ENCODE results near the gene FRMD4B.

The FRMD4B gene

DNA sequence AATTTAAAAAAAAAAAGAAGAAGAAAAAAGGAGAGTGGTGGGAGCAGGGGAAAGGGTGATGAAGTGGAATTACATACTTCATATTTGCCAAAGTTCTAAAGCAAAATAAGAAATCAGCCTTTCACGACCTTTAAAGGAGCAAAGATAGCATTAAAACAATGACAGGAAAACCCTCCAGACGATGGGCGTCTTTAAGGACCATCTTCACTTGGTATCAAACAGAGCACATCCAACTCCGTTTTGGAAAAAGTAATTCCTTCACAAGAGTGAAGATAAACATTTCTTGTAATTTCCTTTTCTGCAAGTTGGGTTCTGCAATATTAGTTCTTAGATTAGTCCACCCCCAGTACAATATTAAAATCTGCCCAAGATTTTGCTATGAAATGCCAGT lies 32.8 kb downstream of the FRMD4B start:
- Histone ChIP-seq H3K4me3 (ENCODE audit: low read depth, low read length) (no peak overlapping the region), H3K18ac (ENCODE audit: low read length) (no peak overlapping the region), H2BK12ac (ENCODE audit: low read length) (no peak overlapping the region), H2BK120ac (ENCODE audit: insufficient read depth, low read length, poor library complexity) (no peak overlapping the region), H4K91ac (ENCODE audit: low read depth, low read length) (no peak overlapping the region), H3K36me3 (ENCODE audit: control insufficient read depth in 1 of 2, insufficient read depth in 2 of 2, low read length in 2 of 2) (no peaks in the 10 kb centered on the region), H3K79me2 (ENCODE audit: control insufficient read depth, insufficient read depth, low read length, poor library complexity) (no peaks in the 10 kb centered on the region), H3K27ac (ENCODE audit: low read depth, low read length) (no peak overlapping the region), H3K9me3 (ENCODE audit: insufficient read depth, low read depth, low read length) (no peaks in the 10 kb centered on the region), H3K9ac (ENCODE audit: low read length) (no peak overlapping the region), H3K14ac (ENCODE audit: low read length) (no peak overlapping the region), H3K27me3 (ENCODE audit: insufficient read depth, low read length) (no peaks in the 10 kb centered on the region), H3K79me1 (ENCODE audit: low read length) (no peaks in the 10 kb centered on the region), H3K4me1 (ENCODE audit: control insufficient read depth in 1 of 2, insufficient read depth in 2 of 2, low read length in 2 of 2) (no peaks in the 10 kb centered on the region), H2AK5ac (ENCODE audit: low read length) (no peak overlapping the region), H4K8ac (ENCODE audit: low read depth, low read length) (no peak overlapping the region), H3K4me2 (ENCODE audit: low read length) (no peak overlapping the region), H2BK5ac (ENCODE audit: low read depth, low read length, poor library complexity) (no peak overlapping the region), H3K23ac (ENCODE audit: low read length) (no peak overlapping the region), H2AFZ (ENCODE audit: insufficient read depth, low read length, poor library complexity) (no peak overlapping the region), H4K12ac (ENCODE audit: low read depth, low read length) (no peak overlapping the region), H3K4ac (ENCODE audit: low read depth, low read length) (no peak overlapping the region)
- no CpG with 5 or more reads among the region's 4 CpGs for WGBS (ENCODE audit: extremely low coverage, insufficient coverage, insufficient read length)
- DNase-seq = no peak

DNA sequence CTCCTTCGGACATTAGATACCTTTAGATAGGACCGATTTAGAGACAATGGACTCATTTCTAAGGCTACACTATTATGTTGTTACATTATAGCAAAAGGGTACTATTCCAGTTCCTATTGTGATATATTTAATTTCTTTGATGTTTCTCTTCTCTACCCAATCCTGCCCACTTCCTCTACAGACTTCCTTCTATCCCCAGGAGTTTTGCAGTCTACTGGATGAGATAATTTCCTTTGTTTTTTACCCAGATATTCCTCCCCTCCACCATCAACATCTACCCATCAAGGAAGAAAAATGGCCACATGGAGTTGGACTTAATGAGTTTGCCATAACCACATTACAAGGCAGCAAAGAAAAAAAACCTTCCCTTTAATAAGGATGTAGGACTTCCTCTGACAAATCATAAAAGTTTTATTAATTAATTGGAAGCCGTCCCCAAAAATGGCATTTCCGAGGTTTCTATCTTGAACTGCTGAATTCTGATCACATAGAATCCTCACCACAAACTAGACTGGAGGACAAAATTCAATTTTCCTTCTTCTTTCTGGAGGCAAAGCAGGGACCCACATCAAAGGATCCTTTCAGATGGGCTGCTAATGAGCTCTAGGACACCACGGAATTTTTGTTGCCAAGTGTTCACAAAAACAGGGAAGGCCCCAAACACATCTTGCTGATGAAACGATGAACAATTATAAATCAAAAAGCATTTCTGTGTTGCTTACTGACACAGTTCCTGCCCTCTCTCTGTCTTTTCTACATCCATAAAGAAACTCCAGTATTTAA lies 33.4 kb downstream of the FRMD4B start:
- no peaks in the 10 kb centered on the region for H3K4me1 ChIP-seq (ENCODE audit: control insufficient read depth in 1 of 2, insufficient read depth in 2 of 2, low read length in 2 of 2)
- no peak overlapping the region for H3K18ac ChIP-seq (ENCODE audit: low read length)
- WGBS (ENCODE audit: extremely low coverage, insufficient coverage, insufficient read length) = no CpG with 5 or more reads among the region's 6 CpGs
- H2AFZ ChIP-seq (ENCODE audit: insufficient read depth, low read length, poor library complexity) = no peak overlapping the region
- no peak overlapping the region for H3K9ac ChIP-seq (ENCODE audit: low read length)
- no peak overlapping the region for H2BK120ac ChIP-seq (ENCODE audit: insufficient read depth, low read length, poor library complexity)
- H3K36me3 ChIP-seq (ENCODE audit: control insufficient read depth in 1 of 2, insufficient read depth in 2 of 2, low read length in 2 of 2) = no peaks in the 10 kb centered on the region
- H3K23ac ChIP-seq (ENCODE audit: low read length) = no peak overlapping the region
- H3K9me3 ChIP-seq (ENCODE audit: insufficient read depth, low read depth, low read length) = no peaks in the 10 kb centered on the region
- H3K79me1 ChIP-seq (ENCODE audit: low read length) = no peaks in the 10 kb centered on the region
- no peak overlapping the region for H4K12ac ChIP-seq (ENCODE audit: low read depth, low read length)
- no peak overlapping the region for H4K91ac ChIP-seq (ENCODE audit: low read depth, low read length)
- no peaks in the 10 kb centered on the region for H3K27me3 ChIP-seq (ENCODE audit: insufficient read depth, low read length)
- H3K14ac ChIP-seq (ENCODE audit: low read length) = no peak overlapping the region
- H2AK5ac ChIP-seq (ENCODE audit: low read length) = no peak overlapping the region
- H4K8ac ChIP-seq (ENCODE audit: low read depth, low read length) = no peak overlapping the region
- no peak overlapping the region for H3K4ac ChIP-seq (ENCODE audit: low read depth, low read length)
- H3K79me2 ChIP-seq (ENCODE audit: control insufficient read depth, insufficient read depth, low read length, poor library complexity) = no peaks in the 10 kb centered on the region
- H3K4me3 ChIP-seq (ENCODE audit: low read depth, low read length) = no peak overlapping the region
- H2BK5ac ChIP-seq (ENCODE audit: low read depth, low read length, poor library complexity) = no peak overlapping the region
- no peak for DNase-seq
- no peak overlapping the region for H3K27ac ChIP-seq (ENCODE audit: low read depth, low read length)
- H2BK12ac ChIP-seq (ENCODE audit: low read length) = no peak overlapping the region
- no peak overlapping the region for H3K4me2 ChIP-seq (ENCODE audit: low read length)

DNA sequence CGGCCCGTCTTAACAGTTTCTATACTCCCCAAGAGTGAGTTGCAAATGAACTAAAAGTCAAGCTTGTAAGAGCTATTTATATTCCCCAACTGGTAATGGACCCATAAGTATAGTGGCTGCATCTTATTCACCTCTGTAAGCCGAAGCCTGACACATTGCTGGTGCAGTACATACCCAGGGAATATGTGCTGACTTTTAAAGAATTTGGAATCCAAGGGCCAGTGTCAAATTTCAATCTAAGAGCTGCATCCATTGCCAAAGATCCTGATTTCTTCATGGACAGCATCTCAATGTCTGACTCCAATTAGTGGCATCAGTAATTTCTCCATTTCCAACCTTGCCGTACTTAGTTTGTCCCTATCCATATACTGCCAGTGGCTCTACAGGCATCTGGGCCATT lies 42.0 kb downstream of the FRMD4B start:
- H3K4ac ChIP-seq (ENCODE audit: low read depth, low read length) = no peak overlapping the region
- no peak overlapping the region for H3K4me3 ChIP-seq (ENCODE audit: low read depth, low read length)
- no peak overlapping the region for H3K27ac ChIP-seq (ENCODE audit: low read depth, low read length)
- H3K4me2 ChIP-seq (ENCODE audit: low read length) = no peak overlapping the region
- no peak overlapping the region for H4K91ac ChIP-seq (ENCODE audit: low read depth, low read length)
- WGBS (ENCODE audit: extremely low coverage, insufficient coverage, insufficient read length) = no CpG with 5 or more reads among the region's 4 CpGs
- H3K4me1 ChIP-seq (ENCODE audit: control insufficient read depth in 1 of 2, insufficient read depth in 2 of 2, low read length in 2 of 2) = no peaks in the 10 kb centered on the region
- H2BK120ac ChIP-seq (ENCODE audit: insufficient read depth, low read length, poor library complexity) = no peak overlapping the region
- H4K12ac ChIP-seq (ENCODE audit: low read depth, low read length) = no peak overlapping the region
- no peaks in the 10 kb centered on the region for H3K79me1 ChIP-seq (ENCODE audit: low read length)
- H3K36me3 ChIP-seq (ENCODE audit: control insufficient read depth in 1 of 2, insufficient read depth in 2 of 2, low read length in 2 of 2) = no peaks in the 10 kb centered on the region
- no peak overlapping the region for H2BK5ac ChIP-seq (ENCODE audit: low read depth, low read length, poor library complexity)
- no peaks in the 10 kb centered on the region for H3K27me3 ChIP-seq (ENCODE audit: insufficient read depth, low read length)
- no peak overlapping the region for H2BK12ac ChIP-seq (ENCODE audit: low read length)
- no peak overlapping the region for H2AFZ ChIP-seq (ENCODE audit: insufficient read depth, low read length, poor library complexity)
- no peaks in the 10 kb centered on the region for H3K79me2 ChIP-seq (ENCODE audit: control insufficient read depth, insufficient read depth, low read length, poor library complexity)
- no peak overlapping the region for H3K18ac ChIP-seq (ENCODE audit: low read length)
- DNase-seq = no peak
- no peak overlapping the region for H4K8ac ChIP-seq (ENCODE audit: low read depth, low read length)
- H3K9me3 ChIP-seq (ENCODE audit: insufficient read depth, low read depth, low read length) = peaks cover 7% of the 10 kb centered on the region
- H2AK5ac ChIP-seq (ENCODE audit: low read length) = no peak overlapping the region
- no peak overlapping the region for H3K14ac ChIP-seq (ENCODE audit: low read length)
- no peak overlapping the region for H3K9ac ChIP-seq (ENCODE audit: low read length)
- H3K23ac ChIP-seq (ENCODE audit: low read length) = no peak overlapping the region

DNA sequence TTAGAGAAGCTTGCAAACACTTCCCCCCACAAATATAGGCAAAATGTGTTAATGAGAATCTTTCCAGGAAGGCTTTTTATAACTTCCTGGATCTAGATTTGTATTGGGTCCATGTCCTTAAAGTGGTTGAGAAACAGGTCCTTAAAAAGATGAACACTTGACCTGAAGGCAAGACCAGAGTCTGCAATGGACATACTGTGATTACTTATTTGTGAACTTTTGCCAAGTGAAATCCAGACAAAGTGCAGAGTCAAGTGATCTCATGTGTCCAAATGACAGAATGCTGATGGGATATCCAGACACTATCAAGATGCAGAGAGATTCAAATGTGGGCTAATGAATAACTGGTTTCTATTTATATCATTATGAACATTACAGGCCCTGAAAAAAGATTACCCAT lies 43.8 kb downstream of the FRMD4B start:
- no peak overlapping the region for H4K12ac ChIP-seq (ENCODE audit: low read depth, low read length)
- no peak overlapping the region for H3K23ac ChIP-seq (ENCODE audit: low read length)
- H3K4me1 ChIP-seq (ENCODE audit: control insufficient read depth in 1 of 2, insufficient read depth in 2 of 2, low read length in 2 of 2) = no peaks in the 10 kb centered on the region

More for the DNA sequence above, 43.8 kb downstream of the FRMD4B start:
- H4K91ac ChIP-seq (ENCODE audit: low read depth, low read length) = no peak overlapping the region
- no peak overlapping the region for H3K27ac ChIP-seq (ENCODE audit: low read depth, low read length)
- H2BK120ac ChIP-seq (ENCODE audit: insufficient read depth, low read length, poor library complexity) = no peak overlapping the region
- DNase-seq = no peak
- H3K79me1 ChIP-seq (ENCODE audit: low read length) = no peaks in the 10 kb centered on the region
- no peaks in the 10 kb centered on the region for H3K79me2 ChIP-seq (ENCODE audit: control insufficient read depth, insufficient read depth, low read length, poor library complexity)
- H2BK12ac ChIP-seq (ENCODE audit: low read length) = no peak overlapping the region
- no peaks in the 10 kb centered on the region for H3K27me3 ChIP-seq (ENCODE audit: insufficient read depth, low read length)
- H2BK5ac ChIP-seq (ENCODE audit: low read depth, low read length, poor library complexity) = no peak overlapping the region
- H3K9ac ChIP-seq (ENCODE audit: low read length) = no peak overlapping the region
- no peak overlapping the region for H4K8ac ChIP-seq (ENCODE audit: low read depth, low read length)
- H2AK5ac ChIP-seq (ENCODE audit: low read length) = no peak overlapping the region
- H3K18ac ChIP-seq (ENCODE audit: low read length) = no peak overlapping the region
- H3K4me3 ChIP-seq (ENCODE audit: low read depth, low read length) = no peak overlapping the region
- no peaks in the 10 kb centered on the region for H3K36me3 ChIP-seq (ENCODE audit: control insufficient read depth in 1 of 2, insufficient read depth in 2 of 2, low read length in 2 of 2)
- no peak overlapping the region for H2AFZ ChIP-seq (ENCODE audit: insufficient read depth, low read length, poor library complexity)
- no peak overlapping the region for H3K14ac ChIP-seq (ENCODE audit: low read length)
- no peak overlapping the region for H3K4me2 ChIP-seq (ENCODE audit: low read length)
- H3K9me3 ChIP-seq (ENCODE audit: insufficient read depth, low read depth, low read length) = peaks cover 7% of the 10 kb centered on the region
- no peak overlapping the region for H3K4ac ChIP-seq (ENCODE audit: low read depth, low read length)
